CD4-positive, alpha-beta T cell treated with Interleukin-1 beta for 1 hour (primary cell): ENCODE results near the gene FRMD4B.

ENCODE experiments used
- DNase-seq, 2 donors: peaks; one replicate each; pipeline ENCODE4 v3.0.0-alpha.2; 2020 to 2022

Gene FRMD4B

DNA sequence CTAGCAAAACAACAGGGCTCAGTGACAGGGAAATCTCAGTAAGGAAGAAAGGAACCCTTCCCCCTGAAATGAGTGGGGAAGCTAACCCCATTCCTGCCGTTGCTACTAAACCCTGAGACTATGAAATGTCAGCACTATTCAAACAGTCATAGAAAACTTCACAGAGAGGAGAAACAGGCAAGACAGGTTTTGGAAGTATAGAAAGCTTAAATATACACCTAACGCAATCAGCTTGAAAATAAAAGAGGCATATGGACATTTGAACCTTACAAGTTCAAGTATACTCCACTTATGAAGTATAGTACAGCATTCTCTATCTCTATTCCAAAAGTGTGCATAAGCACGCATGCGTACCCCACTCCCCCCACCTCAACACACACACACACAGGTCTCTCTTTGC lies 17.6 kb upstream of the FRMD4B start:
- DNase-seq, result no peak

- no peak for DNase-seq
Measured at GRCh38 chr3:69400683-69401082, 14.8 kb upstream of the FRMD4B start.

DNA sequence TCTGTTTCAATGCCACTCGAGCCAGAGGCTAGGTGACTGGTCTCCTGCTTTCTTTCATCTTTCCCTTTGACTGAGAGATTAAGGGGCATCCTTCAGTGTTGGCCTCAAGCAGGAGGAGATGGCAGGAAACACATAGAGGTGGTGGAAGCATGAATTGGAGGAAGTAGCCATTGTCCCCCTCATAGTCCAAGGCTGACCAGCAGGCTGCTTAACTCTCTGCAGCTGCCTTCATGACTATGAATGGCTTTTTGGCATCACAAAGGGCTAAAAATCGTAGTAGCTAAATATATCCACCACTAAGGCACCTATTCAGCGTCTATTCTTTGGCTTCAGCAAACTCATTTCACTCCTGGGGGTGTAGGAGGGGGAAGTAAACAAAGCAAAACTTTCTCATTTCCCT lies 7.0 kb upstream of the FRMD4B start:
- no peak for DNase-seq

DNA sequence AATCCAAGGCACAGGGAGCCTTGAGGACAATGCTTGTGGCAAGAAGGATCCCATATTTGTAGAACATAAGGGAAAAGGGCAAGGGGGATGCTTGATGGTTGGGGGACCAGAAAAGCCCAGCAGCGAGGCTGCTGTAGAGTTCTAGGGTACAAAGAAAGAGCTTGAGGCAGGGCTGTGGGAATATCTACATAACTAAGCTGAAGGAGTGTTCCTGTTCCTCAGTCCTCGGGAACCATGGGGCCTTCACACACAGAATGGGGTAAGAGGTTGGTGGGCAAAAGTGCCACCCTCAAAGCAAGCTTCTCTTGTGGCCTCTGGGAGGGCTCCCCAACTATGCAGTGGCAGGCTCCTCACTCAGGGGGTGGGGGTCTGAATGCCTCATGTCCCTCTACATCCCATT lies 6.5 kb upstream of the FRMD4B start:
- DNase-seq, result no peak

GRCh38 chr3:69391554-69391953 lies 5.7 kb upstream of the FRMD4B start:
- DNase-seq, result no peak

DNA sequence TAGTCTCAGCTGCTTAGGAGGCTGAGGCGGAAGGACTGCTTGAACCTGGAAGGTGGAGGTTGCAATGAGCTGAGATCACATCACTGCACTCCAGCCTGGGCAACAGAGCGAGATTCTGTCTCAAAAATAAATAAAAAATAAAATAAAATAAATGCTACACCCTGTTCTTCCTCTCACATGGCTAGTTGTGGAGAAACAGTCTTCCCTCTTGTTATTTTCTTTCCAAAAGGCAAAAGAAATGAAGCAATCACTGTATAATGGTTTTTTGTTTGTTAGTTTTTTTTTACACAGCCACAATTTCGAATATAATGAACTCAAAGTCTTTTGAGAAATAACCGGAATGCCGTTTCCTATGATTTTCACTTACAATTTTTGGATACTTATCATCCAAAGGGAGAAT lies 4.9 kb upstream of the FRMD4B start:
- no peak for DNase-seq

DNA sequence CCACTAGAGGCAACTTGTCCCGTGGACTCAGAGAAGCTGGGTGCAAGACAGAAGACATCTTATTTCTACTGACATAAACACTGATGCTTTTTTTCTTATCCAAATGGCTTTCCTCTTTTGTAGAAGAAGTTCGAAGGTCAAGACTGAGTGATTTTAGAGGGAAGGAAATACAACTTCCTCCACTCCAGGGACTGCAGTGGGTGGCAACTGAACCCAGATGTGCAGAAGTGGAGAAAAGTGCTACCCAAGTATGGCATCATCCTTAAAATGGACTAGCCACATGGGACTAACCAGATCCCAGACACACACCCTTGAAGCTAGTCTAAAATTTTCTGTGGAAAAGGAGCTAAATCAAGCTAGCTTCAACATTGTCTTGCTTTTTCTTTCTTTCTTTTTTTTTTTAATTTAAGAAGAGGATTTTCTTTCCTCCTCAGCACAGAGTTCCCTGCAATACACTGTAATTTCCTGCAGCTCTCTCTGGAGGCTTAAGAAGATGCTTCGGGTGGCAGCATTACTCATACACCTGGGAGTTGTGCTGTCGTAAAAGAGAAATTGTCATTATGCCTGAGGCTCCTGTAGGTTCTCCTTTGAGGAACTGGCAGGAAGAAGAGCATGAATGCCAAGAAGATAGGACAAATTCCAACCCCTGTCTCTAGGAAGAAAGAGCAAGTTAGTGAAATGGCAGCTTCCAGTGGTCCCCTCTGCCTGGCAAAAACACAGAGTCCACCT lies 3.8 kb upstream of the FRMD4B start:
- DNase-seq, result no peak

DNA sequence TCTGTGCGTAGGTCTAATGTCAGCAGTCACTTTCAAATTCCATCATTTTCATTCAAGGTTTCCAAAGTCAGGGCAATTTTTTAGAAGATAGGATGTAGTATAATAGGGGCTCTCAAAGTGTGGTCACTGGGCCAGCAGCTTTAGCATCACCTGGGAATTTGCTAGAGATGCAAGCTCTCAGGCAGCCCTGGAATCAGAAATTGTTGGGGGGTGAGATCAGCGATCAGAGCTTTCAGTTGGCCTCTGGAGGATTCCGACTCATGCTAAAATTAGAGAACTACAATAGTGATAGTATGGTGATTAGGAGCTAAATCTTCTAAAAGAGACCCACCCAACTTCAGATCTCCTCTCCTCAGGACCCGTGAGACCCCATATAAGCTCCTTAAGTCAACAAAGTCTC lies 2.4 kb upstream of the FRMD4B start:
- no peak for DNase-seq

DNA sequence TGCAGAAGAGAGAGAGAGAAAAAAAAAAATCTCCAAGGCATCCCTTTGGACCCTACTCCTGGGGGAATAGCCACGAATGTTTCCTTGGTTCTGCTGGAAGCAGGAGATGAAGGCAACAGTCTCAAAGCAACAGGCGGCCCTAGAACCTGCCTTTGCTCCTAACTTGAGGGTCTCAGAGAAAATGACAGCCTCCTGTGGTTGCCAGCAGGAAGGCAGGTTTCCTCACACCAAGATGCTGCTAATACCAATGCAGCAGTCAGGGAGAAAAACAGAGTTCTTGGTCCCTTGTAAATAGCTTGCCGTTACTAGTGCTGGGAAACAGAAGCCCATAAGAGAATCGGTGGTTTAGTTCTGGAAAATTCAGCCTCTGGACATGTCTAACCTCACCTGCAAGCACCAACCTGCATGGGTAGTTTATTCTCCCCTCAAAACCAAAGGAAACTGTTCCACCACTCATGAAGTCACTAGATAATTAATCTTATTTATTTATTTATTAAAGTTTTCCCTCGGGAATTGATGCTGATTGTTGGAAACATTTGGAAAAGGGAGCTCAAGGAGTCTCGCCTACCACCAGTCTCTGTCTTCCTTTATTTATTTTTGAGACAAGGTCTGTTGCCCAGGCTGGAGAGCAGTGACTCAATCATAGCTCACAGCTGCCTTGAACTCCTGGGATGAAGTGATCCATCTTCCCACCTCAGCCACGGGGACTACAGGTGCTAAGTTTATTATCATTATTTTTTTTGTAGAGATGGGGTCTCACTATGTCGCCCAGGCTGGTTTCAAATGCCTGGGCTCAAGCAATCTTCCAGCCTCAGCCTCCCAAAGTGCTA lies 883 bp upstream of the FRMD4B start:
- no peak for DNase-seq

DNA sequence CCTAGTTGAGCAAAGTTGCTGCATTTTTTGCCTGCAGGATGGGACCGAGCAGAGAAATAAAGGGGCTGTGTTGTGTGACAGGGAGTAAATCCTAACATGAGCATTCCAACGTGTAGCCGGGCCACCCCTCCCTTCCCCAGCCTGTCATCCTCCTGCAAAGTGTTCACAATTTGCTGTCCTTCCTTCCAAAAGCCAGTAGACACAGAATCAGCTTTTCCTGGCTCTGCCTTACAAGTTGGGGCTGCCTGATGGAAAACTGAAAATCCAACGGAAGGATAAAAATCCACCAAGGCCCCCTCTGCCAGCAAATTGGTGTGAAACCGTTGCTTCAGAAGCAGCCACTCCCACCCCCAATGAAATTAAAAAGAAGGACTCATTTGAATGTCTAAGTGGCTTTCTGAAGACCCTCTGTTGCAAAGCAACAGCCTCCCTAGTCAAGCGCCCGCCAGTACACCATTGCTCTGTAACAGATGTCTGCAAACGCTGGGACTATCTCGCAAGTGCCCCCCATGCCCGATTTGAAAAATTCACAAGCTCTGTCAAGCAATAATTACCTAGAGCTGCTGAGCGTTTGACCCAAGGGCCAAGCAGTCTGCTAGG lies 665 bp downstream of the FRMD4B start:
- no peak for DNase-seq

DNA sequence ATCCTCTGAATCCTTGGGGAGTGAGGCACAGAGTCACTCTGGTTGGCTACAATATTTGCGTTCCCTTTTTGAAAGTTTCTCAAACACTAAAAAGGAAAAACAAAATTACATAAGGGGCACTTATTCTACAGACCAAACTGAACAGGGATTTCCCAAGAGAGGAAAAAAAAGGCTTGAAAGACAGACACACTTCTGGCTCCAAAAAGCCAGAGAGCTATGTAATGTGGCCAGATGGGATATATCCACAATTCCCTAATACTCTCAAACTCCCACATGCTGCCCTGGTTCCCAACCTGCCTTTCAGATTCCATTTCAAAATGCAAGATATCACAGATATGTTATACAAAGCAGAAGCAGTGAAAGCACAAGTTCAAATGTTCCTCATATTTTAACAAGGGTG lies 1.6 kb downstream of the FRMD4B start:
- no peak for DNase-seq

- DNase-seq, result no peak
Measured at GRCh38 chr3:69379661-69380060, 6.2 kb downstream of the FRMD4B start.

- DNase-seq, result no peak
Measured at GRCh38 chr3:69378112-69378802, 7.6 kb downstream of the FRMD4B start.

GRCh38 chr3:69377262-69377661 lies 8.6 kb downstream of the FRMD4B start:
- DNase-seq, result no peak

- DNase-seq, result no peak
Measured at GRCh38 chr3:69376731-69377130, 9.2 kb downstream of the FRMD4B start.

- no peak for DNase-seq
Measured at GRCh38 chr3:69371816-69372215, 14.1 kb downstream of the FRMD4B start.

GRCh38 chr3:69370901-69371301 lies 15.0 kb downstream of the FRMD4B start:
- DNase-seq, result no peak

GRCh38 chr3:69370156-69370883 lies 15.6 kb downstream of the FRMD4B start:
- DNase-seq, result peak; percentile 17 to 31

DNA sequence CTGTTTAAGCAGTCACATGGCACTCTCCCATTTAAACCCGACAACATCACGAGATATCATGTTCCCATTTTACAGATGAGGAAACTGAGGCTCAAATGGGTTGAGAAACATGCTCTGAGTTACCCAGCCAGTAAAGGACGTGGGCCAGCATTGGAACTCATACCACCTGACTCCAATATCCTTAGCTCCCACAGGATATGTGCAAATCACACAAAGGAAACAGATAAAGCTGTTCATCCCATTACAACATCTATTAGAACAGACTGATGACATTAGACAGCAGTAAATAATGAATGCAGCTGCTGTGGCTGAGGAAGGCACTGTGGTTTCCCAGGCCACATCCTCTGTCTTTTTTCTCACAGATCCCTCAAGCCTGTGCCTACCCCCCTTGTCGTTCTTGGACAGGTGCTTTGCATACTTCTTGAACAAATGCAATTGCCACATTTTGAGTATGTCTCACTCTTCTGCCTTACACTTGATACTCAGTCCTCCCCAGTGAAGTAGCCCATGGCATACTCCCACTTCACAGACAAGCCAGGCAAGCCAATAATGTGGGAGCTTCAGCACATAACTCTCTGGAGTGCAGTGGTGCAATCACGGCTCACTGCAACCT lies 17.7 kb downstream of the FRMD4B start:
- DNase-seq, result peak; percentile 12 to 46

DNA sequence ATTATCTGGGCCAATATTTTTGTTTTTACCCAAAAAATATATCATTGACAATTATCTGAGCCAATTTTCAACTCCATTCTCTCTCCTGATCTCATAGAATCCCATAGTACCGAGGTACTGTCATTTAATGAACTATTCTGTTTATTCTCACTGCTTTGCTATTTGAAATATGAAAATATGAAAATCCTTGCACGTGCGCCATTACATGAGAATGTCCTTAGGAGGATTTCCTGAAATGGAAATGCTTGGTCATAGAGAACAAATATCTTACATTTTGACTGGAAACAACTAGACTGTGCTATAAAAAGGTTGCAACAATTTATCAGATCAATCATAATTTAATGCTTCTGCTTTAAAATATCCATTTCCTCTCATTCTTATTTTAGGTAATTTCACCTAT lies 18.3 kb downstream of the FRMD4B start:
- no peak for DNase-seq

- DNase-seq, result no peak
Measured at GRCh38 chr3:69364354-69364753, 21.5 kb downstream of the FRMD4B start.

DNA sequence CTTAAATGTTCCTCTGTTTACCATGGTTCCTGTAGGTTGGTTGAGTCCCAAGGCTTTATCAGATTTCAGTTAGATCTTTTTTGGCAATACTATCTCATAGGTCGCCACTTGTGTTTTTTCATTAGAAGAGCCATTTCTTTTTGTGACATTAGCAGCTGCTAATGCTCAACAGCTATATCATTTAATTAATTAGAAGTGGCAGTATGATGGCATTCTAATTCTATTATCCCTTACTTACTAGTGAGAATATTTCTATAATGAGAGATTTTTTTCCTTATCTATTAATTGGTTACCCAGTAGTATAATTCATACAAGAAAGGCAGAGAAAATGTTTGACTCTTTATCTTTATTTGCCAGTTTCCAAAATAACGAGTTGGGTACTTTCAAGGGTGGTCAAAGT lies 25.2 kb downstream of the FRMD4B start:
- no peak for DNase-seq
